Esophagus squamous epithelium (tissue), 5 donors: Measurements from ENCODE around the gene HLCS. TPM values are rescaled to one million over a fixed set of nuclear protein-coding genes. Genes with fewer than 3 reads are reported as not detected.

Source experiments
- DNase-seq: peaks from one replicate; lab custom pipeline; 2025; lab: John Stamatoyannopoulos, UW
- H3K27ac ChIP-seq, 4 donors: fragments of 200-600 bp; sonication (generic); one replicate each; pipeline ENCODE4 v1.5.1; 2016 to 2019; ENCODE audit warnings: mild to moderate bottlenecking in 1 of 4
- H3K27me3 ChIP-seq, 4 donors: fragments of 200-600 bp; sonication (generic); 1 replicate in 3 of 4; 2 replicates in 1 of 4; pipeline versions ENCODE4 v1.5.1 to v1.6.0; 2017 to 2021; ENCODE audit warnings: antibody characterized with exemption in 1 of 4
- H3K36me3 ChIP-seq, 3 donors: fragments of 200-600 bp; sonication (generic); one replicate each; pipeline ENCODE4 v1.5.1; 2016 to 2019
- H3K4me1 ChIP-seq, 3 donors: fragments of 200-600 bp; sonication (generic); one replicate each; pipeline ENCODE4 v1.5.1; 2017 to 2019
- H3K4me3 ChIP-seq, 4 donors: fragments of 200-600 bp; sonication (generic); 1 replicate in 3 of 4; 2 replicates in 1 of 4; pipeline ENCODE4 v1.5.1; 2016 to 2019; ENCODE audit warnings: mild to moderate bottlenecking in 2 of 4, moderate library complexity in 1 of 4
- H3K9me3 ChIP-seq, 3 donors: fragments of 200-600 bp; sonication (generic); one replicate each; pipeline ENCODE4 v1.5.1; 2016 to 2019
- CTCF ChIP-seq, 6 experiments: fragments of 450-650 bp in 4 of 6; fragments of 200-600 bp in 2 of 6; sonication (generic) in 2 of 6; IDR thresholded peaks; one replicate each; pipeline ENCODE4 v1.5.1; 2016 to 2019; ENCODE audit warnings: antibody characterized with exemption in 6 of 6, mild to moderate bottlenecking in 4 of 6, moderate library complexity in 4 of 6
- POLR2A ChIP-seq, 4 donors: fragments of 450-650 bp; IDR thresholded peaks; one replicate each; pipeline ENCODE4 v1.6.1; 2017; ENCODE audit warnings: antibody characterized with exemption in 4 of 4, mild to moderate bottlenecking in 4 of 4, moderate library complexity in 3 of 4
- whole genome bisulfite sequencing, 2 donors: methylation state at CpG; one replicate each; pipeline ENCODE4 v1.1.5; 2018; 5-methylcytosine and 5-hydroxymethylcytosine counted together
- intact Hi-C: fragments of 100-400 bp; cut with DNase I; formaldehyde crosslinking; loops from one replicate; pipeline ENCODE4 v1.15.0; 2022
- total RNA-seq, 4 donors: library from RNA; depleted of rRNA; stranded (reverse); fragments of >200 nt; gene quantifications; one replicate each; pipeline ENCODE4 v1.1.0, GENCODE V29; 2016
- donor health status: DM: yes; HTN: yes; CAD: no.

Gene HLCS
- total RNA-seq, 4 donors from 2014 or later = 6.3 to 19.5 (median 13.5) TPM

- H3K27ac ChIP-seq = peak overlapping the region in 3 of 4 donors; percentile 32 to 76 (median 66)
Measured at GRCh38 chr21:36791180-36791579, 175.3 kb downstream of the HLCS start.

GRCh38 chr21:36790616-36791015 lies 175.9 kb downstream of the HLCS start:
- Histone ChIP-seq H3K4me1 (peaks cover 3 to 56% (median 8%) of the 10 kb centered on the region in 3 donors), H3K27ac (peak overlapping the region; percentile 32 to 76 (median 53)), H3K4me3 (peak overlapping the region in 3 of 4 donors; percentile 22 to 29 (median 23)), H3K9me3 (peaks cover 0 to 2% (median 0%) of the 10 kb centered on the region in 3 donors), H3K36me3 (no peaks in the 10 kb centered on the region), H3K27me3 (no peaks in the 10 kb centered on the region)
- WGBS, 2 donors = 26 to 32% methylated on average over 3 to 4 of the region's 7 CpGs
- intact Hi-C loops = no loop called here
- TF ChIP-seq POLR2A (IDR thresholded peaks at IDR 0.05) (no peak), CTCF (IDR thresholded peaks at IDR 0.05) (no peak)
- DNase-seq = no peak

More at GRCh38 chr21:36791180-36791579, 175.3 kb downstream of the HLCS start:
- no peak for DNase-seq
- Histone ChIP-seq H3K4me1 (peaks cover 3 to 50% (median 8%) of the 10 kb centered on the region in 3 donors), H3K9me3 (peaks cover 0 to 8% (median 0%) of the 10 kb centered on the region in 3 donors), H3K36me3 (no peaks in the 10 kb centered on the region), H3K27me3 (no peaks in the 10 kb centered on the region), H3K4me3 (peak overlapping the region in 3 of 4 donors; percentile 22 to 29 (median 23))
- intact Hi-C loops = no loop called here
- 43 to 70% methylated on average over 6 to 9 of the region's 10 CpGs for WGBS, 2 donors
- TF ChIP-seq CTCF (IDR thresholded peaks at IDR 0.05) = no peak
- TF ChIP-seq POLR2A (IDR thresholded peaks at IDR 0.05) = no peak

GRCh38 chr21:36788120-36788638 lies 178.3 kb downstream of the HLCS start:
- intact Hi-C loops = no loop called here
- Histone ChIP-seq H3K27ac (peak overlapping the region in 3 of 4 donors; percentile 32 to 66 (median 49)), H3K4me1 (peaks cover 3 to 79% (median 12%) of the 10 kb centered on the region in 3 donors), H3K9me3 (no peaks in the 10 kb centered on the region), H3K36me3 (no peaks in the 10 kb centered on the region), H3K4me3 (peak overlapping the region in 3 of 4 donors; percentile 22 to 46 (median 30)), H3K27me3 (no peaks in the 10 kb centered on the region)
- DNase-seq = no peak
- 27 to 29% methylated on average over 6 to 10 of the region's 12 CpGs for WGBS, 2 donors
- TF ChIP-seq CTCF (IDR thresholded peaks at IDR 0.05) (no peak), POLR2A (IDR thresholded peaks at IDR 0.05) (no peak)

- TF ChIP-seq POLR2A (IDR thresholded peaks at IDR 0.05) = no peak
- TF ChIP-seq CTCF (IDR thresholded peaks at IDR 0.05) = no peak
- Histone ChIP-seq H3K27me3 (no peaks in the 10 kb centered on the region), H3K9me3 (no peaks in the 10 kb centered on the region), H3K27ac (peak overlapping the region in 2 of 4 donors; percentile 27 to 81), H3K4me1 (peaks cover 0 to 64% (median 5%) of the 10 kb centered on the region in 3 donors), H3K36me3 (no peaks in the 10 kb centered on the region), H3K4me3 (no peak overlapping the region)
- intact Hi-C loops = no loop called here
- 80% methylated on average over 4 of the region's 4 CpGs for WGBS, 2 donors
- no peak for DNase-seq
Measured at GRCh38 chr21:36786186-36786585, 180.3 kb downstream of the HLCS start.

GRCh38 chr21:36785615-36786014 lies 180.9 kb downstream of the HLCS start:
- no peaks in the 10 kb centered on the region for H3K9me3 ChIP-seq
- no peak for TF ChIP-seq CTCF (IDR thresholded peaks at IDR 0.05)
- TF ChIP-seq POLR2A (IDR thresholded peaks at IDR 0.05) = no peak
- peak overlapping the region in 2 of 4 donors; percentile 80 to 81 for H3K27ac ChIP-seq
- intact Hi-C loops = no loop called here
- DNase-seq = no peak
- H3K4me1 ChIP-seq = peaks cover 0 to 59% (median 4%) of the 10 kb centered on the region in 3 donors
- no peaks in the 10 kb centered on the region for H3K27me3 ChIP-seq
- 86 to 90% methylated on average over 2 of the region's 2 CpGs for WGBS, 2 donors
- H3K36me3 ChIP-seq = no peaks in the 10 kb centered on the region
- H3K4me3 ChIP-seq = no peak overlapping the region
